Fibroblast of the aortic adventitia (primary cell): ENCODE measurements around the gene BANK1. TPM values are rescaled to one million over a fixed set of nuclear protein-coding genes. Genes with fewer than 3 reads are reported as not detected.

Source experiments
- DNase-seq: peaks from one replicate; pipeline ENCODE4 v3.0.0-alpha.2; 2010; ENCODE audit warnings: low read depth
- H3K4me3 ChIP-seq: 2 replicates; pipeline ENCODE4 v1.5.1; 2011; ENCODE audit warnings: low read depth, mild to moderate bottlenecking, control low read depth, low read length, moderate library complexity
- total RNA-seq: library from RNA; depleted of rRNA; stranded (reverse); fragments of >200 nt; gene quantifications from 2 replicates; pipeline ENCODE4 v1.2.3, GENCODE V29; 2012; ENCODE audit warnings: low replicate concordance
- TF ChIP-seq, protein P1 (sequence below): IDR thresholded peaks from 2 replicates; pipeline ENCODE4 v1.5.1; 2011; ENCODE audit warnings: mild to moderate bottlenecking, low read length, control low read depth, inconsistent platforms; ENCODE audit not compliant: insufficient read depth

The BANK1 gene
- total RNA-seq, 1 donor, result 0.54 TPM

DNA sequence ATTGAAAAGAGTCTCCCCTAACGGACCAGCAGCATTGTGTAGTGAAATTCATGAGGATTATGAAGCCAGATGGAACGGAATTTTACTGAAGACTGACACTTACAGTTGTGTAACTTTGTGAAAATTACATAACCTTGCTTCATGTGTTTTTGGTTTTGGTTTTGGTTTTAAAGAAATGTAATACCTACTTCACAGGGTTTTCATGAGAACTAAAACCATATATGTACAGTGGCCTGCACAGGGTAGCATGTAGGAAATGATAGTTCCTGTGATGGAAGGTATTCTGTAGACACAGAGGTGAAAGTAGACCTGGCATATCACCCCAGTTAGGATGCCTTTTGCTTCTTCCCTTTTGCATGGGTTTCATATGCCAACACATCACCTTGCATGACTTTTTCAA, 247.0 kb downstream of the BANK1 start:
- H3K4me3 ChIP-seq, result no peak overlapping the region
- TF ChIP-seq, protein P1, sequence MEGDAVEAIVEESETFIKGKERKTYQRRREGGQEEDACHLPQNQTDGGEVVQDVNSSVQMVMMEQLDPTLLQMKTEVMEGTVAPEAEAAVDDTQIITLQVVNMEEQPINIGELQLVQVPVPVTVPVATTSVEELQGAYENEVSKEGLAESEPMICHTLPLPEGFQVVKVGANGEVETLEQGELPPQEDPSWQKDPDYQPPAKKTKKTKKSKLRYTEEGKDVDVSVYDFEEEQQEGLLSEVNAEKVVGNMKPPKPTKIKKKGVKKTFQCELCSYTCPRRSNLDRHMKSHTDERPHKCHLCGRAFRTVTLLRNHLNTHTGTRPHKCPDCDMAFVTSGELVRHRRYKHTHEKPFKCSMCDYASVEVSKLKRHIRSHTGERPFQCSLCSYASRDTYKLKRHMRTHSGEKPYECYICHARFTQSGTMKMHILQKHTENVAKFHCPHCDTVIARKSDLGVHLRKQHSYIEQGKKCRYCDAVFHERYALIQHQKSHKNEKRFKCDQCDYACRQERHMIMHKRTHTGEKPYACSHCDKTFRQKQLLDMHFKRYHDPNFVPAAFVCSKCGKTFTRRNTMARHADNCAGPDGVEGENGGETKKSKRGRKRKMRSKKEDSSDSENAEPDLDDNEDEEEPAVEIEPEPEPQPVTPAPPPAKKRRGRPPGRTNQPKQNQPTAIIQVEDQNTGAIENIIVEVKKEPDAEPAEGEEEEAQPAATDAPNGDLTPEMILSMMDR, result no peak
- DNase-seq, result peak; percentile 11

DNA sequence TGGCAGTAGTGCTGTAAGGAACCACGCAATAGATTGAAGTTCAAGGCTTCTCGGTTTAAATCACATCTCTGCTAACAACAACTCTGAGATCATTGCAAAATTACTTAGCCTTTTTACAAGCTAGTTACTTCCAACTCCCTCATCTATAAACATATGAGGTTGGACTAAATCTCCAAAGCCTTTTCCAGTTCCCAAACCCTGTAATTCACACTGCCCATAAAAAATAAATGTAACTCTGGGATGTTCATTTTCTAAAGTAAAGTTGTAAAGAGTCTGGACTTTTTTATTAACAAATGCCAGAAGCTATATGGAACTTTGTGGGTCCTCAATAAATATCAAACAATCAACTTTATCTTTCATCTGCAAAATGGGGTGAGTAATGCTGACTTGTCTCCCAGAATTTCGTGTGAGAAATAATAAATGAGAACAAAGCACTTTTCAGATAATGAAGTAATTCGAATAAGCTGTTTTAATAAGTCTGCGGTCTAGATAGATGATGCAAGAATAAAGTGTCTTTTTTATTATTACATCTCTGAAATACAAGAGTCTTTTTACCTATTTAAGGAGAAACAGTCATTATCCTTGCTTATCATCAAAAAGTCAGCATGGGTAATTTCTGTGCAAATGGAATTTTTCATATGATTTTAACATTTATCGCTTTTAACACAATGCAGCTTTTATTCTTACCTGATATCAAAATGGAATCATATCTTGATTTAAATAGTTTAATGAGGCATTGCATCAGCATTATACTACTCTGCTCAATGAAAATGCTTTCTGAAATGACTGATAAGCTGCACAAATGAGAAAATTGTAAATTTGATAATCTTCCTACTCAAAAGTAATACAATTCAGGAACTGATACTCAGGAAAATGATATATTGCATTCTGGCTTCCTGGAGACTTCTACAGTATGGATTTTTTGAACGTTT, 252.6 kb downstream of the BANK1 start:
- TF ChIP-seq, protein P1, result no peak

DNA sequence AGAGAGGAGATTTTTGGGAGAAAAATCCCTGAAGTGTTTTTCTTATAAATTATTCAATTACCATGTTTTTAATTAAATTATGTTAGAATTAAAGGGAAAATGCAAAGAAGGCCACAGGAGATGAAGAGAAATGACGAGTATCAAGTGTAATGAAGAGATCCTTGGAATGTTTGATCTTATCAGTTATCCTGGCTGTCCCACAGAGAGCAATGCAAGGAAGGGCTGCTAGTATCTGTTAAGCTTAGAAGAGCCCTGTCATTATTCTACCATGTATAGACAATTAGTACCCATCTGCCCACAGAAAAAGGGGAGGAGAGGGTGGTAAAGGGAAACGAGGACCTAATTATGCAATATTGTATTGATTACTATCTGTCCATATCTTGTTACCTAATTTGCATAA, 257.1 kb downstream of the BANK1 start:
- H3K4me3 ChIP-seq, result no peak overlapping the region
- TF ChIP-seq, protein P1, result no peak

More for the DNA sequence above, 252.6 kb downstream of the BANK1 start:
- H3K4me3 ChIP-seq, result no peak overlapping the region
- DNase-seq, result peak; percentile 9

DNA sequence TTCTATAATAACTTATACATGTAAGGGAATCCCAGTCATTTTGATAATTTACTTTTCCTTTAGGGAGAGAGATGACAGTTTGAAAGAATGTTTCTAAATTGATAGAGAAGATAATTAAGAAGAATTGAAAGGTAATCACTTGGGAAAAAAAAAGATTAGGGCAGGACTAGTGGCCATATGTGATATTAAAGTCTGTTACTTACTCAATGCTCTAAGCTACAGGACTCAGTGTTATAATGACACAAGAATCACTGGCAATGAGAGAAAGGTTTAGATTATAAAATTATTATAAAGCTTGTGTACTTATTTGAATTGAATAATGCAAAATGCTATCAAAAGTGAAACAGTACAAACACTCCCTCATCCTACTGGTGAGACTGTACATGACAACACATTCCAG, 265.3 kb downstream of the BANK1 start:
- no peak for DNase-seq
- TF ChIP-seq, protein P1, result no peak
- no peak overlapping the region for H3K4me3 ChIP-seq

More for the DNA sequence above, 257.1 kb downstream of the BANK1 start:
- no peak for DNase-seq

DNA sequence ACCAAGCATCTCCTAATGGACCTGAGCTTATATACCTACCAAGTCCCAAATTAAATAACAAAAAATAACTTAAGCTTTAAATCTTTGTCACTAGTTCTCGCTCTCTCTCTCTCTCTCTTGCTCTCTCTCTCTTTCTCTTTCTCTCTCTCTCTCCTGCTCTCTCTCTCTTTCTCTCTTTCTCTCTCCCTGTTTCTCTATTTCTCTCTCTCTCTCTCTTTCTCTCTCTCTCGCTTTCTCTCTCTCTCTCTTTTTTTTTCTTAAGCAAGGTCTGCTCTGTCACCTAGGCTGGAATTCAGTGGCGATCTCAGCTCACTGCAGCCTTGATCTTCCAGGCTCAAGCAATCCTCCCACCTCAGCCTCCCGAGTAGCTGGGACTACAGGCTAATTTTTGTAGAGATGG, 266.6 kb downstream of the BANK1 start:
- no peak overlapping the region for H3K4me3 ChIP-seq
- DNase-seq, result no peak
- TF ChIP-seq, protein P1, result no peak

DNA sequence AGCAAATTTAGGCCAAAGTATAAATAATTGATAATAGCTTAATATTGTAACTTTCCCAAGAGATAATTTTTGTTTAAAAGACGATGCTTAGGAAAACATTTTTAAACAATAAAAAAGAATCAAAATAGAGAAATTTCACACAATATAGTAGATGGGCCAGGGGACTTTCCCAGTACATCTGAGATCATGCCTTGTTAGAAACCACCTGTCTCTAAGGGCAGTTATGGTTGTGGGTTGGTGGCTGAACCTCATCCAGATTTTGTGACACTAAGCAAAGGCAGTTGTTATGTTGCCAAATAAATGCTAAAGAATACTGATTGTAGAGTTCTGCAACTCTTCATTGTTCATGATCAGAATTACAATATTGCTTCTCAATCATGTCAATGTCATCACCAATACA, 270.6 kb downstream of the BANK1 start:
- TF ChIP-seq, protein P1, result no peak
- no peak for DNase-seq
- H3K4me3 ChIP-seq, result no peak overlapping the region
